HG03521 (cell line): ENCODE measurements around the gene PRUNE1.

Experiments
- ATAC-seq: cut with Tn5 transposase; IDR thresholded peaks from one replicate; pipeline ENCODE4 v1.9.1; 2021; ENCODE audit warnings: mild to moderate bottlenecking, moderate library complexity; ENCODE audit not compliant: unreplicated experiment

PRUNE1 gene

DNA sequence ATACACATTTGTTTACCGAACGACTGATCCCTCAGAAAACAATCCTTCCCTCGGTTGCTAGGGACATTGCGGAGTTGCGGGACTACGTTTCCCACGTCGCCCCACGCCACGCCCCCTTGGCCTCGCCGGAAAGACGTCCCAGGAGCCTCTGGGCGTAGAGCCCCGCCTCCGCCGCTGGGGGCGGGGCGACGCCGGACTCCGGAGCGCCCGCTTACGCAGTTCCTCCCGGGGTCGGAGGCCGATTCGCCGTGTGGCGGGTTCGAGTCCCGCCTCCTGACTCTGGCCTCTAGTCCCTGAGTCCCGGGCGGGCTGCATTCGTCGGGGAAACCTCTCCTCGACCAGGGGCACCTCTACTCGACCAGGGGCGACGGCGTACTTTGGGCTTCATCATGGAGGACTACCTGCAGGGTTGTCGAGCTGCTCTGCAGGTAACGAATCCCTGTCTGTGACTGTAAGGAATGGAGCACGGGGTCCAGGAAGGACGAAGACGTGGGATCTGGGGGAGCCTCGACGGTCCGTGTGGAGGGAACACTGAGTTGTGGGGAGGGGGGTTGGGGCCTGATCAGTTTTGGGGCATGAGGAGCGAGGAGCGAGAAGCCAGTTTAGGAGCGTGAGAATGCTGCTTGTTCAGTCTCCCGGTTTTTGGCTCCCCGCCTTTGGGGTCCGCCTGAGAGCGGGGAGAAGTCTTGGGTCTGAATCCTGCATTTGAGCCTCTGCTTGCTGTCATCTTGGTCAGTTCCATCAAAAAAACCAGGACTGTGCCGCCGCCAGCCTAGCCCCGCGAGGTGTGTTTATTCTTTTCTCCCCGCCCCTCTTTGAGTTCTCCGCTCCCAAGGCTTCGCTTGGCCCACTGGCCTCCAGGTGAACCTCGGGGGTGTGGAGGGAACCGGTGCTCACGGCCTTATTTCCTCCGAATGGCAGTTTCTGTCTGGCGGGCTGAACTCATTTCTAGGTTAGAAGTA lies at the start of gene PRUNE1:
PRUNE1 (plus strand) TSS at position 206 of the 962 bp plus-strand sequence; CDS start at position 390, 184 bp downstream.
- ATAC-seq = peak; percentile 87

- no peak for ATAC-seq
These were observed 47.6 kb upstream of the PRUNE1 start for GRCh38 chr1:150960646-150961045.

- no peak for ATAC-seq
These were observed 46.5 kb upstream of the PRUNE1 start for GRCh38 chr1:150961756-150962155.

DNA sequence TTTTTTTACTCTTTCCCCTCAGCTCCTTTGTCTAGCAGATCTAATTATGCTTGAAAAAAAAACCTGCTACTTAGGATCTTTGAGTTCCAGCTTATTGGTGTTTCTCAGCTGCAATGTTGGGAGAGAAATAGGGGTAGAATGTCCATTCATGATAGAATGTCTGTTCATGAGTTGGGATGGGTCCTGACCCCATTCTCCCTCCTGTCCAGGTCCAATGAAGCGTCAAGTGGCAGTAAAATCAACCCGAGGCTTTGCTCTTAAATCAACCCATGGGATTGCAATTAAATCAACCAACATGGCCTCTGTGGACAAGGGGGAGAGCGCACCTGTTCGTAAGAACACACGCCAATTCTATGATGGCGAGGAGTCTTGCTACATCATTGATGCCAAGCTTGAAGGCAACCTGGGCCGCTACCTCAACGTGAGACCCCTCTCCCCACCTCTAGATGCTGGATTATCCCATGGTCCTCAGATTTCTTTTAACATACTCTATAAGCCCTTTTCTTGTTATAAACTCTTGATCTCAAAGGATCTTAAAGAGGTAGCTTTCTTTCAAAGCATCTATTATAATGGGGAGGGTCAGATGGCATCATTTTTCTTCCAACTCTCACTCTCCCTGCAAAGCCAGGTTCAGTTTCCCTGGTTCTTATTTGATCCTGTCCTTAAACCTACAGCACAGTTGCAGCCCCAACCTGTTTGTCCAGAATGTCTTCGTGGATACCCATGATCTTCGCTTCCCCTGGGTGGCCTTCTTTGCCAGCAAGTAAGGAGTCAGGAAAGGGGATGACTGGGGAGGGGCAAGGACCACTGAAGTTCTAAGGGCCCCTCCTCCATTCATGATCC lies 44.7 kb upstream of the PRUNE1 start:
- no peak for ATAC-seq

- ATAC-seq = no peak
These were observed 44.1 kb upstream of the PRUNE1 start for GRCh38 chr1:150964164-150964489.

DNA sequence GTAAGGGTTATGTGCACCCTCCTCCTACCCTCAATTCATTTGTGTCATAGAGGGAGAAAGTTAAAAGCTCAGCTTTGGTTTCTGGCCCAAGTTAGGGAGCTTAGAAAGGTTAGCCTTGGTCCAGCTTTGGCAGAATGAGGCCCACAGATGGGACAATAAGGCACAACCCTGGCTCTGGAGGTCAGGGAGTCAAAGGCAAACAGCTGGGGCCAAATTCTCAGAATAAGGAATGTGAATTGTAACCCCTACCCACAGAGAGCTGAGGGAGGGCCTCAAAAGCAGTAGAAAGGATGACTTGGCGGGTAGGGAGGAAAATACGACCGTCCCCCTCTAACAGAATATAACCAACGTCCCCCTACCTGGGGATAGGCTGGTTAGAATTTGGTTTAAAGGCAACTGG lies 42.6 kb upstream of the PRUNE1 start:
- no peak for ATAC-seq

GRCh38 chr1:150966011-150966410 lies 42.2 kb upstream of the PRUNE1 start:
- ATAC-seq = no peak

GRCh38 chr1:150967936-150968335 lies 40.3 kb upstream of the PRUNE1 start:
- ATAC-seq = no peak

- ATAC-seq = no peak
These were observed 39.8 kb upstream of the PRUNE1 start for GRCh38 chr1:150968491-150968890.

- ATAC-seq = no peak
These were observed 38.6 kb upstream of the PRUNE1 start for GRCh38 chr1:150969626-150970025.

- no peak for ATAC-seq
These were observed 37.3 kb upstream of the PRUNE1 start for GRCh38 chr1:150970808-150971582.

DNA sequence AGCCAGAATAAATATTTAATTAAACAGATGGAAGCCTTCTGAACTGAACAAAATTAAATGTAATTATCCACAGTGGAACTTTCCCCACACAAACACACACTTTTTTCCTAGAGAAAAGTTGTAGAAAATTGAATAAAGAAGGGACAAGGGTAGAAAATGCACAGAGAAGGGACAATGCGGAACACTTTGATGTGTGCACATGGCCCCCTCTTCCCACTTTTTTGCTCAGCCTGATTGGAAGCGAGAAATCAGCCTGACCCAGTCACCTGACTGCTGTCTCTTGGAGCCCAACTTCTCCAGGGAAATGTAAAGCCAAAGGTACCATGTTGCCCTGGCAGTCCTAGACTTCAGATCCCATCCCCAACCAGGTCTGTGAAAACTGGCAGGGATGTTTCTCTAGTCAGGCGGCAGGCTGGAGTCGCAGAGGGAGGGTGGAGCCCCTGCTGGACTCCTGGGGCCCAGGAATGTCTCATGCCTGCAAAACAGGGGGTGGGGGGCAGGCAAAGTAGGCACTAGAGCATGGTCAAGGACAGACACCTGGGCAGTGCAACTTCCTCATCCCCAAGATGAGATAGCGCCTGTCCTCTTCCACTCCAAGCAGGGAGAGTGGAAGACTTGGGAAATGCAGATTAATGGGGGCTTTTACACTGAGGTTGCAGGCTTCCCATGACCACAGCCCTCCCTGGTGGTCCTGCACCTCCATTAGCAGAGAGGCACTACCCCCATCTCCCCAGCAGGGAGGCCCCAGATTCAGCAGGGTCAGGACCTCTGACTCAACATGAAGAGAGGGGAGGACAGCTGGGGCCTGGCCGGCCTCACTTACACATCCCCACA lies 36.4 kb upstream of the PRUNE1 start:
- ATAC-seq = no peak

GRCh38 chr1:150972417-150972940 lies 35.8 kb upstream of the PRUNE1 start:
- ATAC-seq = no peak

- ATAC-seq = no peak
These were observed 34.9 kb upstream of the PRUNE1 start for GRCh38 chr1:150973258-150973835.

GRCh38 chr1:150973836-150974579 lies 34.2 kb upstream of the PRUNE1 start:
- ATAC-seq = peak; percentile 38

DNA sequence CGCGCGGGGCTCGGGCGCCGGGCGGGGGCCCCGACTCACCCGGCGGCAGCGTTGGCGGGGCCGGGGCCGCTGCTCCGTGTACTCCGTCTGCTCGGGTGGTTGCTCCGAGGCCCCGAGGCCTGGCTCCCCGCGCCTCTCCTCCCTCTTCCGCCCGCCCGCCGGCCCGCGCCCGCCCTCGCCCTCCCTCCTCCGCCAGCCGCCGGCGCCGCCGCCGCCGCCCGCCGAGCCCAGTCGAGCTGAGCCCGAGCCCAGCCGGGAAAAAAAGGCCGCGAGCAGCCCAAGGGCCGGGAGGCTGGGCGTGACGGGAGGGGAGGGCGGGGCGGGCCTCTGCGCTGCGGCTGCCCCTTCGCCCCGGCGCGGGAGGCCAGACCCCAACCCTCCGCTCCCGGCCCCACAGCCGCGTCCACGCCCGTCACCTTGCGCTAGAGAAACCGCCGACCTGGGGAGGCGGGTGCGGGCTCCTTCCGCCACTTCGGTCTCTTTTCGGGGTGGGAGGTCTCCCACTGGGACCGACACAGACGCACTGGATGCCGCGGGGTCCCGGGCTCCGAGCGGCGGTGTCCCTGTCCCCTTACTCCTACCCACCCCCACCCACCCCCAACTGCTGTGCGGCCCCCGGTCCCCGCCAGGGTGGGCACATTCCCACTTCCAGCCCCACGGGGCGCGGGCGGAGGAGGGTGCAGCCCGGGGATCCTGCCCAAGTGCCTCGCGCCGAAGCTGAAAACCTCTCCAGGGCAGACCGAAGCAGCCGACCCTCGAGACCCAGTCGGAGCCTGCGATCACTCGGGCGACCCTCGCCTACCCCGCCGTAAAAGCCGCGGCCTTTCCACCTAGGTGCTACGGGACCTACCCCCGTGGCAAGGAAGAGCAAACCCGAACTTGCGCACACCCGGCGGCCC lies 33.4 kb upstream of the PRUNE1 start, which contains the start of gene CERS2:
CERS2 (minus strand) TSS at position 256 of the 899 bp plus-strand sequence. CDS start 5,745 bp downstream, outside the sequence.
- ATAC-seq = peak; percentile 48

DNA sequence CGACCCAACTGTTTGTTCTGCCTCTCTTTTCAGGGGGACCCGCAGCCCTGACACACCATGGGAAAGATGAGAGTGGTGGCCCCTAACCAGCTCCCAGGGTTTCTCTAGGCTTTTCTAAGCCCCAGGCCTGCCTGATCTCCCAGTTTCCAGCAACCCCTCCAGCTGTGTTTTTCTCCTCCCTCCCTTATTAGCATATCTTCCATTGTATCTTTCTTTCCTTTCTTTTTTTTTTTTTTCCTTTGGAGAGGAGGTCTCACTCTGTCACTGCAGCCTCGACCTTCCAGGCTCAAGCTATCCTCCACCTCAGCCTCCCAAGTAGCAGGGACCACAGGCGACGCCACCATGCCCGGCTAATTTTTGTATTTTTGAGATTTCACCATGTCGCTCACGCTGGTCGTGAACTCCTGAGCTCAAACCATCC lies 31.8 kb upstream of the PRUNE1 start:
- no peak for ATAC-seq
